NCI-H460 (cell line): ENCODE data around the gene UXS1. TPM values are rescaled to one million over a fixed set of nuclear protein-coding genes. Genes with fewer than 3 reads are reported as not detected.

Source experiments
- DNase-seq: peaks from one replicate; pipeline ENCODE4 v3.0.0-alpha.2; 2016; ENCODE audit warnings: low read depth; ENCODE audit errors: extremely low read depth
- total RNA-seq: library from RNA; depleted of rRNA; stranded (reverse); fragments of >200 nt; shearing (Covaris generic); gene quantifications from 2 replicates; pipeline ENCODE4 v1.2.3, GENCODE V29; 2014

Gene UXS1
- total RNA-seq, 1 experiment from 2014 or later, result 29.8 TPM

DNA sequence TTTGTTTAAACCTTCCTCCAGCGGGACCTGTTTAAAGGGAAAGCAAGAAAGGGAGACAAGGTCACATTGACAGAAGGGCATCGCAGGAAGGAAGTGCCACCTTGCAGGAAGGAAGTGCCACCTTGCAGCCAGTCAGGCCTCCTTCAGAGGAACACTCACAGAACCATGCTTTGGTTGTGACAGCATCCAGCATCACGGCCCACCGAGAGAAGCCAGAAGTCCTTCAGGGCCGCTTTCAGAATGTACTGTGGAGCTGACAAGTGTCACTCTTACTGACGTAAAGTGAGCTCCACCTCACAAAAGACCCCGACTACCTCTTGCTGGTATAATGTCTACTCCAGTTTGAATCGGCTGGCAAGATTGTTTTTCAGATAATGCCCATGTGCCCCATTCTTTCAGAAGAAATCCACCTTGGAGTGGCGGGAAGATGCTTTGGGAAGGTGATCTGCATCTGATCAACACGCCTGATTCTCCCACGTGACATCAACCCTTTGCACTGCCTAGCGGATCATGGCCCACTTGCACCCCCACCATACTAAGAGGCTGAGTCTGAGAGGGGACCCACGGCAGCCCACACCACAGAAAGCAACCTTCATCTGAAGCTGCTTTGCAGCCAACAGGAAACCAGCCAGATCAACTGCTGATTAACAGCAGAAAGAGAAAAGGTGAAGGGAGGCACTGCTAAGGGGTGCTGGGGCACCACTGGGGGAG is 99.8 kb downstream of the UXS1 start:
- no peak for DNase-seq

DNA sequence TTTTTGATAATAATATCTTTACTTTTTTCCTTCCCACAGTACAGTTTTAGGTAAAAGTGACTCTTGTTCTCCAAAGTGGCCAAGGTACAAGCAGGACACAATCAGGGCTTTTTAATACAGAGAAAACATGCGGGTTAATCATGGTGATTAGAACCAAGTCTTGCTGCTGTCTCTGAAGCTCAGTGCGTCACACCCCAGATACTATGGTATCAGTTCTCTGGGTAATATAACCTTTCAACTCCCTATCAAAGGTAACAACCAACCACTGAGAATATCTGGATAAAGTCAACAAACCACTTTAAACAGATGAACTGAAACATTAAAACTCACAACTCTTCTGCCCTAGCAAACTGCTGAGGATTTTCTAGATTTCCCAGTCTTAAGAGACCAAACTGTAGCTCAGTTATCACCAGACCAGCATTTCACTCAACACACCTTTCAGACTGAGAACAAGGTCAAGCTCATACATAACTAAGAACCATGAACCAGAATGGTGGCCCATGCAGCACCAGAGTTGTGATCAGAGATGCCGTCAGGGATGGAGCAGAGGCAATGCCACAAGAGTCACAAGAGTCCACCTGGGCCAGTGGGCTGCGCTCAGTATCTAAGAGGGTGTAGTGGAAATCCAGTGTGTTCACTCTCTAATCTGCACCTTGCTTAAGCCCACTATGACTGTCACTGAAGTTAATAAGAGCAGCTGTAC is 103.0 kb downstream of the UXS1 start:
- DNase-seq, result no peak

GRCh38 chr2:106089611-106090010 is 104.5 kb downstream of the UXS1 start:
- DNase-seq, result no peak

DNA sequence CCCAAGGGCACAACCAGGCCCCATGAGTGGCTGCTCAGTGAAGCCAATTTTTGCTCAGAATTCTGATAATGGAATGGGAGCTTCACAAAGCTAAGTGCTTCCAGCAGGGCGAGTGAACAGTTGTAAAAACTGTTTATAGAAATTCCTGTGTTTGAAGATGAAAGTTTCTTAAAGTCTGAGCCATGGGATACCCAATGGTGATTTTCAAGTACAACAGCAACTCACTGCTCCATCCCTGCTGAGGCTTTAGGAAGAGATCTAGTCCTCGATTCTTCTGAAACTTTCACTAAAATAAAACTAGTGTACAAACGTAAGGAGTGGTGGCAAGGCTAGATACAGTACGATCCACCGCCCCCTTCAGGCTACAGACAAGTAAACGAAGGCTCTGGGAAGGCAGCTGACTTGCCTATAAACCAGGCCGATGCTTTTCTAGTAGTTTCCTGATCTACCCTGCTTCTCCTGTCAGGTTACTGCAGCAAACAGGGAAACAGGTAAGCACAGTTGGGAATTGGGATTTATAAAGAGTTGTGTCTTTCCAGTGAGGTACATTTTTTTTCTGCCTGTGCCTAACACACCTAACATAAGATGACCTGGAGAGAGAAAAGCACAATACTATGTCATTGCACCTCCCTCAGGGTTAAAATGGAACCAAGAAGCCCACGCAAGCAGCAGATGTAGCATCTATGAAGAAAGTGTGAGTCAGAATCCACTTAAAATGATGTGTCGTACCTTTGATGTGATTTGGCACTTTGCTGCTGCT is 108.7 kb downstream of the UXS1 start:
- peak; percentile 21 for DNase-seq

GRCh38 chr2:106080959-106081358 is 113.1 kb downstream of the UXS1 start:
- no peak for DNase-seq

GRCh38 chr2:106078096-106078495 is 116.0 kb downstream of the UXS1 start:
- no peak for DNase-seq

DNA sequence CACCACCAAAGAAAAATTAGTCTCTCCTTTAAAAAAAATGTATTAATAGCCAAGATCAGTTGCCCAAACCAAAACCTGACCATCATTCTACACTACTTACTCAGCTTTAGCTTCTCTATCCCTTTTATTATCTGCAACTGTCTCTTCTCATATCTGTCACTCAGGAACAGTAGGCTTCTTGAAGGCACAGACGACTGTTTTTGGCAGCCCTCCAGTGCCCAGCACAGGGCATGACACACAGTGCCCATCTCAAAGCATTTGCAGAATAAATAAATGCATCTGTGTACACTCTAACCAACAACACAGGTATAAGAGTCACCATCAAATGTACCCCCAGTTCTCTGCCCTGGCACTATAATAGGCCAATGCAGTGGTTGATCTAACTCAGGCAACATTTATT is 117.2 kb downstream of the UXS1 start:
- no peak for DNase-seq

DNA sequence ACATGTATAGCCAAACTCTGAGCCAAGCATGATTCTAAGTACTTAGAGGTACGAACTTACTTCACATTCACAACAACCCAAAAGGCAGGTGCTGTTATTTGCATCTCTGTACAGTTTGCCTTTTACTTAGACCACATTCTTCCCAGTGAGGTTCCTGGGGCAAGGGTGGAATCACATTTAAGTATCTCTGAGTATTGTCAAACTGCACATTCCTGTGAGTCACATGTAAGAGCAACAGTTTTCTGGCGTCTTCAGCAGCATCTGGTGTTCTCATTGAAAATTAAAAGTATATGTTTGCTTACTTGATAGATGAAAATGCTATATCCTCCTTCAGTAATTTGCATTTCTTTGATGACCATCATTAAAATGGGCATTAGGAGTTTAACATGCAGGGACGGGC is 119.1 kb downstream of the UXS1 start:
- no peak for DNase-seq

- DNase-seq, result no peak
Measured at GRCh38 chr2:106073678-106074406, 120.3 kb downstream of the UXS1 start.

DNA sequence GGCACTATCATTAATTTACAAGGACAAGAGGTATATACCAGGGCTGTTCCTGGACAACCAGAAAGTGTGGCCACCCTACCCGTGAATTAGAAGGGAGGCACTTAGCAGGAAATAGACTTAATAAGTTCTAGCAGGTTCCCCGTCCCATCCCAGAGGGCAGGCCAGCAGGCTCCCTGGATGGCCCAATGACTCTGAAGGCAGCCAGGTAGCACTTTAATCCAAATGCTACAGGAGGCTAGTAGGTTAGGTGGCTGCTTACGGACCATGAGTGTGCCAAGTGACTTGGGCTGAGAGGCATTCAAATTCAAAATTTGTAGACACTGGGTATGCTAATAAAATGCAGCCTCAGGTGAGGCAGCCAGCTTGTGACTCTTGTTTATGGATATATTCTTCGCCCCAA is 123.9 kb downstream of the UXS1 start:
- DNase-seq, result no peak

DNA sequence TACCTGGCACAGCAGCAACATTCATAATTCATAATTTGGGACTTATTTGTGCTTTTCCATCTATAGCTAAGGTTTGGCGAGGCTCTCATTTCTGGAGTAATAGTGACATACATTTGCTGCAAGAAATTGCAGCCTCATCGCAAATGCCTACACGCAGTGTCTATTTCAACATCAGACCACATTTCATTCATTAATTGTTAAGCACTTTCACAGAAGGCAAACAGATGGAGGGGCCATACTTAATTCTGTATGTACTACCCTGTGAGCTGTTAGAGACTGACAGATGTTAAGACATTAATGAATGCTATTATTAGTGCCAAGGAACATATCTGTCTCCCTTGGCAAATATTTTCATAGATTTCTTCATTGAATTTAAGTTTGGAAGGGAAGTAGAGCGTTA is 125.7 kb downstream of the UXS1 start:
- no peak for DNase-seq

DNA sequence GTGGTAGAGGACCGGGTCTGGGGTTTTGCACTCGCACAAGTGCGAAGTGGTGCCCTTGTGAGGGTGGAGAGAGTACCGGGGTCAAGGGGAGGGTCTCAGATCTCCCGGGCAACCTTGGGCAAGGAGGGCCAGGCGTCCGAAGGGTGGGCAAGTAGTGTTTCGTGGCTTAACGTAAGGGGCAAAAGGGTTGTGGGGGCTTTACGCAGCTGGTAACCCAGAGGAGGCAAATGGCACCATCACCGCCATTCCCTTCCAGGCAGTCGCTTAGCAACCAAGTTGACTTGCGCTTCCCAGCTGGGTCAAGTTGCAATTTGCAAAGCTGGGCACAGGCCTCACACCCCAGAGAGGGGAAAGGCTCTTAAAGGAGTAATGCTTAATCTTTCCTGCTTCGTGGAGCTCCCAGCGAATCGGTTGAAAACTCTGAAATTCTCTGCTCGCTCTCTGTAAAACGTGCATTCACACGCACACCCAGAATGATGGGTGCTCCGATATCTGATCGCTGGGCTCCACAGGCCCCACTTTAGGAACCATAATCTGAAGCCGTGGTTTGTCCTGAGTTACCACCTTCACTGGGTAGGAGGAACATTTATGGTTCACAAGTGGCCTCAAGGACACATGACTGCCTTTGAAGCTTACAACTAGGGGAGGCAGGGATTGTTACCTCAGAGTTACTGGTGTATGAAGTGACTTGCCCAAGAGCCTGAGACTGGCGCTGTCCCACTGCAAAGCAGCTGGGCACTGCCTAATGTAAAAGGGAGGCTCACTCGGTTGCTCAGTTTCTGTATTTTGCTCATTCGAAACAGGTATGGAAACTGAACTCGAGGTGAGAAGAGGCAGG is 127.9 kb downstream of the UXS1 start:
- DNase-seq, result no peak

GRCh38 chr2:106065268-106065982 is 128.7 kb downstream of the UXS1 start:
- no peak for DNase-seq

DNA sequence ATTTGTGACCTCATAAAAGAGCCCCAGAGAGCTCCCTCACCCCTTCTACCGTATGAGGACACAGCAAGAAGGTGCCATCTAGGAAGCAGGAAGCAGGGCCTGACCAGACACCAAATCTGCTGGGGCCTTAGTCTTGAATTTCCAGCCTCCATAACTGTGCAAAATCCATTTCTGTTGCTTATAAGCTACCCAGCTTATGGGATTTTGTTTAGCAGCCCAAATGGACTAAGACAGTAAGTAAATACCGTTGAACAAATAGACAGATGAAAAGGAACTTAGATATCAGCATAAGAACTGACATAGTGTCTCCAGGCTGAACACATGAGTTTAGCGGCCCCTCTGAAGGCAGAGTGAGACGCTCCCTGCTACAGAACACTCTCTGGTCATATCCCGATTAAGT is 130.9 kb downstream of the UXS1 start:
- DNase-seq, result no peak

- DNase-seq, result no peak
Measured at GRCh38 chr2:106062627-106063026, 131.5 kb downstream of the UXS1 start.

GRCh38 chr2:106061611-106062349 is 132.3 kb downstream of the UXS1 start:
- DNase-seq, result no peak

- DNase-seq, result no peak
Measured at GRCh38 chr2:106059416-106060065, 134.6 kb downstream of the UXS1 start.

DNA sequence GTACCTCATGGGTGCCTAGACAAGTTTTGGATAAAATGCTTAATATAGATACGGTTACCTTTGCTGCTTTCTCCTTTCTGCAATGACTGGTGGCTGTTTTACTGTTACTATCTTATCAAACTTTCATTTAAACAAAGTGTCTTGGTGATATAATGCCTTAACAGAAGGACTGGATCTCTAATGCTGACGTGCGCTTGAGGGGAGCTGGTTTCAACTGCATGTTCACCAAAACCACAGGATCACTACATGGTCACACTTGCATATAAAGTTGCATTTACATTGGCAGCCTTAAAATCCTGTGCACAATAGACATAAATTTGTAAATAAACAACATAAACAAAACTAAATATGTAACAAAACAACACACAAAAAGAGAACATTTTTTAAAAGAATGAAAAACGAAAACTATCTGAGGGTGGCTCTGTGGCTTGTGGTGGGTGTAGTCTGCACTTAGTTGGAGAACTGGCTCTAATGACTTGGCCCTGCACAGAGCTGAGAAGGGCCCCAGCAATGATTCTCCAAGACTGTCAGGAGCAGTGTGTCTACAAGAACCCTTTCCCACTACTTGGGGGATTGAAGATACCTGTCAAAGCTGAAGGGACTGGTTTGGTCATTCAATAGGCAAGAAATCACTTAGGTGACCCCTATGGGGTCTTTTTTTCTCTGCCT is 135.5 kb downstream of the UXS1 start:
- no peak for DNase-seq
